Subcutaneous abdominal adipose tissue (tissue), 5 donors: ENCODE data around the gene CAMKMT.

ENCODE experiments used
- H3K27ac ChIP-seq: one replicate; pipeline ENCODE4 v1.7.0; 2013; ENCODE audit warnings: low read depth, mild to moderate bottlenecking, inconsistent platforms, low read length, moderate library complexity
- H3K27me3 ChIP-seq, 5 donors: one replicate each; pipeline ENCODE4 v1.7.0; 2013; ENCODE audit warnings: low read length in 5 of 5, inconsistent platforms in 1 of 5; ENCODE audit not compliant: control insufficient read depth in 5 of 5, insufficient read depth in 4 of 5
- H3K36me3 ChIP-seq, 5 donors: one replicate each; pipeline ENCODE4 v1.7.0; 2013; ENCODE audit warnings: low read length in 5 of 5; ENCODE audit not compliant: control insufficient read depth in 5 of 5, insufficient read depth in 5 of 5
- H3K4me1 ChIP-seq, 5 donors: one replicate each; pipeline ENCODE4 v1.7.0; 2013; ENCODE audit warnings: low read length in 5 of 5, mild to moderate bottlenecking in 3 of 5, moderate library complexity in 1 of 5; ENCODE audit not compliant: control insufficient read depth in 5 of 5, insufficient read depth in 5 of 5
- H3K4me3 ChIP-seq, 5 donors: one replicate each; pipeline ENCODE4 v1.7.0; 2013; ENCODE audit warnings: low read length in 5 of 5, low read depth in 1 of 5
- H3K9ac ChIP-seq, 5 donors: one replicate each; pipeline ENCODE4 v1.7.0; 2013; ENCODE audit warnings: low read length in 5 of 5, mild to moderate bottlenecking in 4 of 5, moderate library complexity in 3 of 5
- H3K9me3 ChIP-seq, 5 donors: one replicate each; pipeline ENCODE4 v1.7.0; 2013; ENCODE audit warnings: low read length in 5 of 5; ENCODE audit not compliant: control insufficient read depth in 5 of 5
- donor health status: healthy.
- donor health status: healthy.
- donor health status: healthy.
- donor health status: healthy.
- donor health status: healthy.

The CAMKMT gene

GRCh38 chr2:44551497-44551896 lies 189.8 kb downstream of the CAMKMT start:
- no peak overlapping the region for H3K9ac ChIP-seq
- peaks cover 0 to 4% (median 0%) of the 10 kb centered on the region in 5 donors for H3K4me1 ChIP-seq
- no peaks in the 10 kb centered on the region for H3K27me3 ChIP-seq
- no peak overlapping the region for H3K4me3 ChIP-seq
- no peaks in the 10 kb centered on the region for H3K9me3 ChIP-seq
- H3K36me3 ChIP-seq: no peaks in the 10 kb centered on the region
- no peak overlapping the region for H3K27ac ChIP-seq

- no peak overlapping the region for H3K4me3 ChIP-seq
- no peak overlapping the region for H3K27ac ChIP-seq
- peaks cover 0 to 4% (median 0%) of the 10 kb centered on the region in 5 donors for H3K4me1 ChIP-seq
- H3K27me3 ChIP-seq: no peaks in the 10 kb centered on the region
- no peak overlapping the region for H3K9ac ChIP-seq
- H3K36me3 ChIP-seq: no peaks in the 10 kb centered on the region
- no peaks in the 10 kb centered on the region for H3K9me3 ChIP-seq
Observed at GRCh38 chr2:44553456-44553855, 191.7 kb downstream of the CAMKMT start.

GRCh38 chr2:44555700-44556099 lies 194.0 kb downstream of the CAMKMT start:
- peaks cover 0 to 4% (median 0%) of the 10 kb centered on the region in 5 donors for H3K4me1 ChIP-seq
- no peak overlapping the region for H3K9ac ChIP-seq
- H3K27me3 ChIP-seq: no peaks in the 10 kb centered on the region
- H3K9me3 ChIP-seq: no peaks in the 10 kb centered on the region
- no peak overlapping the region for H3K27ac ChIP-seq
- H3K4me3 ChIP-seq: no peak overlapping the region
- H3K36me3 ChIP-seq: no peaks in the 10 kb centered on the region

GRCh38 chr2:44559108-44559507 lies 197.4 kb downstream of the CAMKMT start:
- Histone ChIP-seq H3K4me1 (no peaks in the 10 kb centered on the region), H3K4me3 (no peak overlapping the region), H3K27ac (no peak overlapping the region), H3K9ac (no peak overlapping the region), H3K27me3 (no peaks in the 10 kb centered on the region), H3K36me3 (no peaks in the 10 kb centered on the region), H3K9me3 (no peaks in the 10 kb centered on the region)

- Histone ChIP-seq H3K36me3 (no peaks in the 10 kb centered on the region), H3K9ac (no peak overlapping the region), H3K9me3 (no peaks in the 10 kb centered on the region), H3K27me3 (no peaks in the 10 kb centered on the region), H3K4me3 (no peak overlapping the region), H3K4me1 (no peaks in the 10 kb centered on the region), H3K27ac (no peak overlapping the region)
Observed at GRCh38 chr2:44560352-44560751, 198.6 kb downstream of the CAMKMT start.

GRCh38 chr2:44560941-44561340 lies 199.2 kb downstream of the CAMKMT start:
- H3K36me3 ChIP-seq: no peaks in the 10 kb centered on the region
- no peaks in the 10 kb centered on the region for H3K9me3 ChIP-seq
- H3K9ac ChIP-seq: no peak overlapping the region
- no peaks in the 10 kb centered on the region for H3K27me3 ChIP-seq
- no peaks in the 10 kb centered on the region for H3K4me1 ChIP-seq
- no peak overlapping the region for H3K4me3 ChIP-seq
- no peak overlapping the region for H3K27ac ChIP-seq

- no peaks in the 10 kb centered on the region for H3K27me3 ChIP-seq
- no peaks in the 10 kb centered on the region for H3K36me3 ChIP-seq
- H3K9me3 ChIP-seq: no peaks in the 10 kb centered on the region
- no peaks in the 10 kb centered on the region for H3K4me1 ChIP-seq
- no peak overlapping the region for H3K27ac ChIP-seq
- no peak overlapping the region for H3K4me3 ChIP-seq
- no peak overlapping the region for H3K9ac ChIP-seq
Observed at GRCh38 chr2:44562737-44563136, 201.0 kb downstream of the CAMKMT start.

GRCh38 chr2:44564752-44565151 lies 203.0 kb downstream of the CAMKMT start:
- Histone ChIP-seq H3K9me3 (no peaks in the 10 kb centered on the region), H3K4me3 (no peak overlapping the region), H3K4me1 (no peaks in the 10 kb centered on the region), H3K27me3 (no peaks in the 10 kb centered on the region), H3K27ac (no peak overlapping the region), H3K9ac (no peak overlapping the region), H3K36me3 (no peaks in the 10 kb centered on the region)

GRCh38 chr2:44566059-44566458 lies 204.3 kb downstream of the CAMKMT start:
- no peaks in the 10 kb centered on the region for H3K4me1 ChIP-seq
- H3K27ac ChIP-seq: no peak overlapping the region
- H3K4me3 ChIP-seq: no peak overlapping the region
- H3K36me3 ChIP-seq: no peaks in the 10 kb centered on the region
- H3K9ac ChIP-seq: no peak overlapping the region
- H3K9me3 ChIP-seq: no peaks in the 10 kb centered on the region
- no peaks in the 10 kb centered on the region for H3K27me3 ChIP-seq

GRCh38 chr2:44569491-44569890 lies 207.7 kb downstream of the CAMKMT start:
- no peak overlapping the region for H3K4me3 ChIP-seq
- H3K27ac ChIP-seq: no peak overlapping the region
- no peak overlapping the region for H3K9ac ChIP-seq
- no peaks in the 10 kb centered on the region for H3K4me1 ChIP-seq
- H3K9me3 ChIP-seq: no peaks in the 10 kb centered on the region
- no peaks in the 10 kb centered on the region for H3K36me3 ChIP-seq
- H3K27me3 ChIP-seq: no peaks in the 10 kb centered on the region

GRCh38 chr2:44570271-44570670 lies 208.5 kb downstream of the CAMKMT start:
- H3K27me3 ChIP-seq: no peaks in the 10 kb centered on the region

More at GRCh38 chr2:44570271-44570670, 208.5 kb downstream of the CAMKMT start:
- H3K4me1 ChIP-seq: no peaks in the 10 kb centered on the region
- no peak overlapping the region for H3K9ac ChIP-seq
- H3K9me3 ChIP-seq: no peaks in the 10 kb centered on the region
- H3K4me3 ChIP-seq: no peak overlapping the region
- H3K27ac ChIP-seq: no peak overlapping the region
- H3K36me3 ChIP-seq: no peaks in the 10 kb centered on the region
